H1 (cell line): ENCODE data around the gene CPD. TPM values are rescaled to one million over a fixed set of nuclear protein-coding genes. Genes with fewer than 3 reads are reported as not detected.

Source experiments
- CTCF ChIA-PET: fragments of 300-600 bp; sonication (Branson Sonifier 250); formaldehyde crosslinking; loops from one replicate; lab custom pipeline; 2021; ENCODE audit not compliant: partially characterized antibody; lab: Charles Lee
- POLR2A ChIA-PET: fragments of 300-600 bp; sonication (Branson Sonifier 250); formaldehyde crosslinking; loops from one replicate; lab custom pipeline; 2021; ENCODE audit warnings: inconsistent platforms; ENCODE audit not compliant: partially characterized antibody; lab: Charles Lee
- DNase-seq, 2 experiments: peaks; one replicate each; pipeline versions ENCODE4 v3.0.0 to v3.0.0-alpha.2; 2010 to 2022; ENCODE audit warnings: low spot score in 2 of 2, low read depth in 1 of 2, mixed read lengths in 1 of 2
- FAIRE-seq: peaks from 2 replicates; lab custom pipeline; 2011; peaks lifted over from hg19 to GRCh38; lab: Jason Lieb, UNC
- H2AFZ ChIP-seq: 2 replicates; pipeline ENCODE4 v1.8.1; 2012; ENCODE audit warnings: low read length, inconsistent platforms
- H2AK5ac ChIP-seq: 2 replicates; pipeline ENCODE4 v1.6.1; 2013; ENCODE audit warnings: low read depth, low read length
- H2BK120ac ChIP-seq: replicated peaks from 2 replicates; pipeline ENCODE3; 2013; ENCODE audit warnings: low read depth, low read length, inconsistent platforms
- H2BK12ac ChIP-seq: 2 replicates; pipeline ENCODE4 v1.6.1; 2013; ENCODE audit warnings: low read depth, low read length
- H2BK15ac ChIP-seq: 2 replicates; pipeline ENCODE4 v1.6.1; 2013; ENCODE audit warnings: low read length
- H2BK20ac ChIP-seq: 2 replicates; pipeline ENCODE4 v1.6.1; 2013; ENCODE audit warnings: low read length
- H2BK5ac ChIP-seq: 2 replicates; pipeline ENCODE4 v1.6.1; 2013; ENCODE audit warnings: low read depth, low read length
- H3K14ac ChIP-seq: 2 replicates; pipeline ENCODE4 v1.6.1; 2013; ENCODE audit warnings: inconsistent platforms; ENCODE audit not compliant: insufficient read length
- H3K18ac ChIP-seq: 2 replicates; pipeline ENCODE4 v1.6.1; 2013; ENCODE audit warnings: low read length; ENCODE audit errors: extremely low read depth
- H3K23ac ChIP-seq: 2 replicates; pipeline ENCODE4 v1.6.1; 2013; ENCODE audit warnings: inconsistent platforms; ENCODE audit not compliant: insufficient read length
- H3K23me2 ChIP-seq: 2 replicates; pipeline ENCODE4 v1.6.1; 2013; ENCODE audit warnings: low read depth, low read length
- H3K27ac ChIP-seq: 2 replicates; pipeline ENCODE4 v1.6.1; 2011; ENCODE audit warnings: low read depth, low read length, inconsistent platforms
- H3K27me3 ChIP-seq, 4 experiments: replicated peaks in 1 of 4; 1 replicate in 1 of 4; 2 replicates in 3 of 4; pipeline versions ENCODE4 v1.6.1 to v1.8.1; 2011 to 2013; ENCODE audit warnings: low read length in 3 of 4, mild to moderate bottlenecking in 3 of 4, inconsistent platforms in 2 of 4, mixed read lengths in 2 of 4, moderate library complexity in 1 of 4; ENCODE audit not compliant: control insufficient read depth in 3 of 4, insufficient read depth in 3 of 4; ENCODE audit errors: extremely low read depth in 1 of 4
- H3K36me3 ChIP-seq, 4 experiments: 2 replicates each; pipeline versions ENCODE4 v1.6.1 to v1.8.1; 2011 to 2013; ENCODE audit warnings: mild to moderate bottlenecking in 4 of 4, low read length in 3 of 4, moderate library complexity in 2 of 4, control low read depth in 1 of 4, inconsistent platforms in 1 of 4; ENCODE audit not compliant: insufficient read depth in 4 of 4, control insufficient read depth in 2 of 4
- H3K4ac ChIP-seq: replicated peaks from 2 replicates; pipeline ENCODE3; 2013; ENCODE audit warnings: low read length, low read depth, mixed read lengths, inconsistent platforms; ENCODE audit not compliant: insufficient read length
- H3K4me1 ChIP-seq, 4 experiments: replicated peaks in 1 of 4; 1 replicate in 1 of 4; 2 replicates in 3 of 4; pipeline versions ENCODE4 v1.6.1 to v1.8.1; 2011 to 2013; ENCODE audit warnings: low read length in 3 of 4, inconsistent platforms in 2 of 4, mixed read lengths in 1 of 4; ENCODE audit not compliant: insufficient read depth in 4 of 4, control insufficient read depth in 3 of 4
- H3K4me2 ChIP-seq, 2 experiments: 2 replicates each; pipeline versions ENCODE4 v1.6.1 to v1.8.1; 2011 to 2013; ENCODE audit warnings: low read depth in 2 of 2, low read length in 2 of 2, control low read depth in 1 of 2, inconsistent platforms in 1 of 2, mild to moderate bottlenecking in 1 of 2; ENCODE audit not compliant: insufficient read depth in 1 of 2
- H3K4me3 ChIP-seq, 4 experiments: fragments of 200-600, 300-600 bp in 1 of 4; sonication (generic), shearing (Covaris generic), sonication (Bioruptor Twin) in 1 of 4; 2 replicates each; pipeline versions ENCODE4 v1.5.1 to v1.8.1; 2011 to 2016; ENCODE audit warnings: low read length in 4 of 4, low read depth in 3 of 4, control low read depth in 2 of 4, inconsistent platforms in 2 of 4, mild to moderate bottlenecking in 2 of 4, mixed read lengths in 1 of 4, moderate library complexity in 1 of 4; ENCODE audit not compliant: insufficient read depth in 2 of 4; ENCODE audit errors: extremely low read depth in 1 of 4
- H3K56ac ChIP-seq: replicated peaks from 2 replicates; pipeline ENCODE3; 2013; ENCODE audit warnings: low read depth, mild to moderate bottlenecking, mixed read lengths, low read length, inconsistent platforms; ENCODE audit not compliant: insufficient read length
- H3K79me1 ChIP-seq: 2 replicates; pipeline ENCODE4 v1.6.1; 2013; ENCODE audit warnings: low read depth, low read length, control low read depth
- H3K79me2 ChIP-seq, 2 experiments: 2 replicates each; pipeline versions ENCODE4 v1.6.1 to v1.8.1; 2012 to 2013; ENCODE audit warnings: low read length in 2 of 2, mild to moderate bottlenecking in 2 of 2, inconsistent platforms in 1 of 2; ENCODE audit not compliant: insufficient read depth in 2 of 2, control insufficient read depth in 1 of 2
- H3K9ac ChIP-seq, 4 experiments: replicated peaks in 1 of 4; 1 replicate in 1 of 4; 2 replicates in 3 of 4; pipeline versions ENCODE4 v1.6.1 to v1.8.1; 2011 to 2013; ENCODE audit warnings: low read depth in 3 of 4, low read length in 3 of 4, control low read depth in 2 of 4, mild to moderate bottlenecking in 2 of 4, moderate library complexity in 2 of 4, inconsistent platforms in 1 of 4; ENCODE audit errors: extremely low read depth in 1 of 4
- H3K9me3 ChIP-seq, 2 experiments: 2 replicates each; pipeline versions ENCODE4 v1.6.1 to v1.8.1; 2012 to 2013; ENCODE audit warnings: mild to moderate bottlenecking in 2 of 2, moderate library complexity in 2 of 2, control low read depth in 1 of 2, inconsistent platforms in 1 of 2, low read depth in 1 of 2, low read length in 1 of 2, mixed read lengths in 1 of 2; ENCODE audit not compliant: insufficient read depth in 2 of 2
- H4K20me1 ChIP-seq, 2 experiments: replicated peaks in 1 of 2; 2 replicates each; pipeline versions ENCODE3 to v1.8.1; 2011 to 2013; ENCODE audit warnings: inconsistent platforms in 2 of 2, low read length in 2 of 2, mild to moderate bottlenecking in 1 of 2; ENCODE audit not compliant: insufficient read depth in 2 of 2, control insufficient read depth in 1 of 2
- H4K5ac ChIP-seq: 2 replicates; pipeline ENCODE4 v1.6.1; 2013; ENCODE audit warnings: low read length, low read depth, mixed read lengths, inconsistent platforms; ENCODE audit not compliant: insufficient read length
- H4K8ac ChIP-seq: 2 replicates; pipeline ENCODE4 v1.8.0; 2013; ENCODE audit warnings: mild to moderate bottlenecking, moderate library complexity, low read length, inconsistent platforms; ENCODE audit not compliant: insufficient read depth; ENCODE audit errors: extremely low read depth
- H4K91ac ChIP-seq: replicated peaks from 2 replicates; pipeline ENCODE3; 2013; ENCODE audit warnings: low read length, mixed read lengths, inconsistent platforms; ENCODE audit not compliant: insufficient read length
- CREB1 ChIP-seq: IDR thresholded peaks from 2 replicates; pipeline ENCODE4 v1.6.1; 2012; ENCODE audit warnings: inconsistent platforms
- PHF8 ChIP-seq: fragments of 200-600 bp; sonication (generic); conservative IDR thresholded peaks from 2 replicates; pipeline ENCODE4 v1.7.1; 2012; ENCODE audit warnings: low read depth, mild to moderate bottlenecking, inconsistent platforms, low read length, moderate library complexity
- RNF2 ChIP-seq: fragments of 200-900, 300-1000 bp; sonication (generic); IDR thresholded peaks from 2 replicates; pipeline ENCODE4 v1.7.1; 2016; ENCODE audit warnings: borderline replicate concordance, low read depth, mild to moderate bottlenecking, antibody characterized with exemption, low read length; ENCODE audit not compliant: poor library complexity, severe bottlenecking; ENCODE audit errors: missing control alignments
- ZNF274 ChIP-seq: IDR thresholded peaks from 2 replicates; pipeline ENCODE4 v1.7.0; 2012; ENCODE audit warnings: low read length, borderline replicate concordance; ENCODE audit errors: extremely low read depth
- WGBS, 2 experiments: shearing (Covaris generic) in 1 of 2; methylation state at CpG; one replicate each; pipeline versions ENCODE4 v1.1.6 to v1.1.7; 2013 to 2015; ENCODE audit warnings: low lambda C conversion rate in 2 of 2, mixed read lengths in 2 of 2, inconsistent platforms in 1 of 2, low coverage in 1 of 2, missing lambda C conversion rate in 1 of 2; ENCODE audit not compliant: insufficient replicate concordance in 2 of 2, insufficient coverage in 1 of 2, insufficient read length in 1 of 2; ENCODE audit errors: extremely low coverage in 1 of 2, missing lambda C conversion rate in 1 of 2; 5-methylcytosine and 5-hydroxymethylcytosine counted together
- polyA plus RNA-seq, 7 experiments: library from polyadenylated mRNA; depleted of rRNA in 3 of 7; stranded (reverse) in 5 of 7; unstranded in 2 of 7; fragments of >200 nt in 5 of 7; fragments of 200-250 nt in 2 of 7; gene quantifications; 1 replicate in 5 of 7; 2 replicates in 1 of 7; 4 replicates in 1 of 7; pipeline versions ENCODE4 v1.2.1 to v1.2.3, GENCODE V29; 2011 to 2013; ENCODE audit warnings: missing spikeins in 2 of 7, mixed read lengths in 2 of 7
- total RNA-seq: library from RNA; stranded (reverse); fragmentation: NEBNext Ultra II Directional; extraction: Animal tissue kit (Norgen Biotek cat#: 25700); gene quantifications from 2 replicates; pipeline ENCODE4 v1.2.1, GENCODE V29; 2021

The CPD gene
- total and polyA plus RNA-seq, 2 of the 8 experiments (the other 6 are each of a cell fraction or from before 2014, with no cell fraction given) = 8.6 to 46.2 TPM

GRCh38 chr17:30513346-30513745 is 134.6 kb downstream of the CPD start:
- Histone ChIP-seq H3K79me2 (no peaks in the 10 kb centered on the region), H3K4me2 (no peak overlapping the region), H2BK15ac (no peak overlapping the region), H3K14ac (no peak overlapping the region), H4K8ac (no peak overlapping the region), H2BK5ac (no peak overlapping the region), H3K36me3 (peaks cover 0 to 8% (median 4%) of the 10 kb centered on the region in 4 experiments; a peak in 2 of 8 replicates), H2AK5ac (no peak overlapping the region), H3K18ac (no peak overlapping the region), H3K79me1 (no peaks in the 10 kb centered on the region), H2BK20ac (no peak overlapping the region), H4K91ac (no peak overlapping the region), H3K56ac (no peak overlapping the region), H3K9me3 (no peaks in the 10 kb centered on the region), H2AFZ (no peak overlapping the region), H2BK12ac (no peak overlapping the region), H3K4me1 (no peaks in the 10 kb centered on the region), H3K4me3 (no peak overlapping the region), H3K27ac (no peak overlapping the region), H3K23me2 (no peaks in the 10 kb centered on the region), H3K23ac (no peak overlapping the region), H3K27me3 (no peaks in the 10 kb centered on the region), H3K4ac (no peak overlapping the region), H4K5ac (no peak overlapping the region), H4K20me1 (no peaks in the 10 kb centered on the region), H2BK120ac (no peak overlapping the region), H3K9ac (no peak overlapping the region)
- WGBS, 2 experiments = 88% methylated on average over 1 of the region's 1 CpG; no CpG with 5 or more reads in 1 of the 2 experiments
- TF ChIP-seq RNF2 = no peak
- TF ChIP-seq CREB1 = no peak
- no peak for TF ChIP-seq ZNF274
- no peak for TF ChIP-seq PHF8
- ChIA-PET POLR2A (no interaction called here), CTCF (interaction anchor here (0.7 to 0.9 kb wide), 2 partner anchors 17 to 173 kb away, joined by 3 read pairs; no protein-coding TSS in a partner anchor)
- DNase-seq (no peak), FAIRE-seq (no peak)
